OCI-LY7 (cell line): ENCODE data around the gene TARDBP.

Experiments used
- EZH2phosphoT487 ChIP-seq: fragments of 200-600 bp; sonication (generic); IDR thresholded peaks from 2 replicates; pipeline ENCODE4 v1.6.1; 2018; ENCODE audit warnings: low read depth, borderline replicate concordance, mild to moderate bottlenecking, mixed run types, antibody characterized with exemption, low read length, moderate library complexity, mixed read lengths
- TF ChIP-seq, protein P1 (sequence below): fragments of 200-600 bp; sonication (generic); conservative IDR thresholded peaks from 2 replicates; pipeline ENCODE4 v1.5.1; 2014; ENCODE audit warnings: mild to moderate bottlenecking, antibody characterized with exemption, low read length, moderate library complexity, mixed read lengths

DNA sequence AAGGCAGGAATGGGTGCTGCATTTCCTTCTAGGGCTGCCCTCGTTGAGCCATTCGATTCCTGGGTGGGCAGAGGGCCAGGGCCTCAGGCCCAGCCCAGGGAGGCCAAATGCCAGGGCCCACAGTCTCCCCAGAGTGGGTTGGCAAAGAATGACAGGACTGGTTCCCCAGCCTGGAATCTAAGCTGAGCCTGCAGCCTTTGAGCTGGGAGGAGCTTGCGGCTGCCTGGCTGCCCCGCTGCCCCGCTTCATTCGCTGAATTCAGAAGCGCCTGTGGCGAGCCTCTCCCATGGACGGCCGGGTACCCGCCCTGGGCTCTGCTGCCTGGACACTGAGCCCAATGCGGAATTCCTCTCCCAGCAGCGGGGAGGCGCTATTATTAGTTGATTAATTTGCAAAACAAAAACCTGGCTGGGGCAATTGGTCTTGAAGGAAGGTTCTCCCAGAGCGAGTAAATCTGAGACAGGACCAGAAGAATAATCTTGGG is 32.3 kb upstream of the TARDBP start:
- TF ChIP-seq, protein P1, sequence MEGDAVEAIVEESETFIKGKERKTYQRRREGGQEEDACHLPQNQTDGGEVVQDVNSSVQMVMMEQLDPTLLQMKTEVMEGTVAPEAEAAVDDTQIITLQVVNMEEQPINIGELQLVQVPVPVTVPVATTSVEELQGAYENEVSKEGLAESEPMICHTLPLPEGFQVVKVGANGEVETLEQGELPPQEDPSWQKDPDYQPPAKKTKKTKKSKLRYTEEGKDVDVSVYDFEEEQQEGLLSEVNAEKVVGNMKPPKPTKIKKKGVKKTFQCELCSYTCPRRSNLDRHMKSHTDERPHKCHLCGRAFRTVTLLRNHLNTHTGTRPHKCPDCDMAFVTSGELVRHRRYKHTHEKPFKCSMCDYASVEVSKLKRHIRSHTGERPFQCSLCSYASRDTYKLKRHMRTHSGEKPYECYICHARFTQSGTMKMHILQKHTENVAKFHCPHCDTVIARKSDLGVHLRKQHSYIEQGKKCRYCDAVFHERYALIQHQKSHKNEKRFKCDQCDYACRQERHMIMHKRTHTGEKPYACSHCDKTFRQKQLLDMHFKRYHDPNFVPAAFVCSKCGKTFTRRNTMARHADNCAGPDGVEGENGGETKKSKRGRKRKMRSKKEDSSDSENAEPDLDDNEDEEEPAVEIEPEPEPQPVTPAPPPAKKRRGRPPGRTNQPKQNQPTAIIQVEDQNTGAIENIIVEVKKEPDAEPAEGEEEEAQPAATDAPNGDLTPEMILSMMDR, result no peak
- TF ChIP-seq EZH2phosphoT487, result no peak
